Endothelial cell (in vitro differentiated cells): Measurements from ENCODE around the gene MUL1. TPM values are rescaled to one million over a fixed set of nuclear protein-coding genes. Genes with fewer than 3 reads are reported as not detected.

ENCODE experiments used
- DNase-seq: peaks from one replicate; pipeline ENCODE4 v3.0.0; 2021; ENCODE audit warnings: low spot score
- H3K27ac Mint-ChIP-seq: one replicate; pipeline ENCODE4 v1.8.0; 2021; ENCODE audit warnings: mixed read lengths, inconsistent platforms; ENCODE audit not compliant: unreplicated experiment
- H3K27me3 Mint-ChIP-seq: one replicate; pipeline ENCODE4 v1.8.0; 2021; ENCODE audit warnings: mild to moderate bottlenecking, moderate library complexity, mixed read lengths, inconsistent platforms; ENCODE audit not compliant: unreplicated experiment
- H3K36me3 Mint-ChIP-seq: one replicate; pipeline ENCODE4 v1.8.0; 2021; ENCODE audit warnings: mild to moderate bottlenecking, low read depth, mixed read lengths, inconsistent platforms; ENCODE audit not compliant: unreplicated experiment
- H3K4me1 Mint-ChIP-seq: one replicate; pipeline ENCODE4 v1.8.0; 2021; ENCODE audit warnings: mild to moderate bottlenecking, mixed read lengths, inconsistent platforms; ENCODE audit not compliant: unreplicated experiment
- H3K4me3 Mint-ChIP-seq: one replicate; pipeline ENCODE4 v1.8.0; 2021; ENCODE audit warnings: mild to moderate bottlenecking, mixed read lengths, inconsistent platforms; ENCODE audit not compliant: unreplicated experiment
- H3K9me3 Mint-ChIP-seq: one replicate; pipeline ENCODE4 v1.8.0; 2021; ENCODE audit warnings: mixed read lengths, inconsistent platforms; ENCODE audit not compliant: unreplicated experiment
- long read RNA-seq: library from polyadenylated mRNA; unstranded; transcript quantifications from one replicate; pipeline ENCODE4 v2.0.0, GENCODE V29; 2020; ENCODE audit not compliant: unreplicated experiment
- total RNA-seq: library from RNA; stranded (reverse); fragmentation: NEBNext Ultra II Directional; extraction: Animal tissue kit (Norgen Biotek cat#: 25700); gene quantifications from one replicate; pipeline ENCODE4 v1.2.1, GENCODE V29; 2021; ENCODE audit not compliant: unreplicated experiment
- TF ChIP-seq, protein P1 (sequence below): fragments of 200-600 bp; sonication (generic); IDR thresholded peaks from one replicate; pipeline ENCODE4 v1.5.0; 2021; ENCODE audit warnings: antibody characterized with exemption; ENCODE audit not compliant: unreplicated experiment

MUL1 gene
- total RNA-seq: 31.5 TPM
- long read RNA-seq, transcript MUL1-201 (4 exons, 2,438 nt): major isoform, 27 of 28 reads
- long read RNA-seq, partial matches to known transcripts: 0 of 28 reads
- long read RNA-seq, other reads (novel, unspliced or antisense): 1 of 28 reads

GRCh38 chr1:20507564-20508410 is at the start of gene MUL1:
MUL1 (minus strand) TSS chr1:20508151; CDS start chr1:20508024, 127 bp downstream.
- Mint-ChIP-seq H3K4me3 (peak within 1 kb of the TSS; percentile 92), H3K36me3 (peaks cover 5% of the 10 kb centered on the region), H3K4me1 (peaks cover 10% of the 10 kb centered on the region), H3K27ac (peak within 1 kb of the TSS; percentile 67), H3K27me3 (no peaks in the 10 kb centered on the region), H3K9me3 (no peaks in the 10 kb centered on the region)
- TF ChIP-seq, protein P1, sequence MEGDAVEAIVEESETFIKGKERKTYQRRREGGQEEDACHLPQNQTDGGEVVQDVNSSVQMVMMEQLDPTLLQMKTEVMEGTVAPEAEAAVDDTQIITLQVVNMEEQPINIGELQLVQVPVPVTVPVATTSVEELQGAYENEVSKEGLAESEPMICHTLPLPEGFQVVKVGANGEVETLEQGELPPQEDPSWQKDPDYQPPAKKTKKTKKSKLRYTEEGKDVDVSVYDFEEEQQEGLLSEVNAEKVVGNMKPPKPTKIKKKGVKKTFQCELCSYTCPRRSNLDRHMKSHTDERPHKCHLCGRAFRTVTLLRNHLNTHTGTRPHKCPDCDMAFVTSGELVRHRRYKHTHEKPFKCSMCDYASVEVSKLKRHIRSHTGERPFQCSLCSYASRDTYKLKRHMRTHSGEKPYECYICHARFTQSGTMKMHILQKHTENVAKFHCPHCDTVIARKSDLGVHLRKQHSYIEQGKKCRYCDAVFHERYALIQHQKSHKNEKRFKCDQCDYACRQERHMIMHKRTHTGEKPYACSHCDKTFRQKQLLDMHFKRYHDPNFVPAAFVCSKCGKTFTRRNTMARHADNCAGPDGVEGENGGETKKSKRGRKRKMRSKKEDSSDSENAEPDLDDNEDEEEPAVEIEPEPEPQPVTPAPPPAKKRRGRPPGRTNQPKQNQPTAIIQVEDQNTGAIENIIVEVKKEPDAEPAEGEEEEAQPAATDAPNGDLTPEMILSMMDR: no peak
- DNase-seq: peak; percentile 94

DNA sequence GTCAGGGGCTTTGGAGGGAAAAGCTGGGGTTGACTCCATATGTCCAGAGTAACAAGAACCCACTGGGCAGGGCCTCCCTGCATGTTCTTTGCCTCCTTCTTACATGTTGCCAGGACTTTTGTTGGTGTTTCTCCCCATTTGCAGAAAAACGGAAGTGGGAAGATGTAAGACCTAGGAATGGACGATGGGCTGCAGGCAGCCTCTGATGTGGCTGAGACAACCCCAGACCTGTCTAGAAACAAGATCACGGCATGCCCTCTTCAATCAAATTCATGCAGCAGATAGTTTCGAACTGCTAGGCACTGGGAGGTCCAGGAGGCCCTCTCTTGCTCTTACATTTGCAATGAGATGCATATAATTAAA is 47.8 kb upstream of the MUL1 start:
- Mint-ChIP-seq H3K9me3 (no peaks in the 10 kb centered on the region), H3K4me3 (no peak overlapping the region), H3K27ac (no peak overlapping the region), H3K4me1 (peaks cover 3% of the 10 kb centered on the region), H3K36me3 (no peaks in the 10 kb centered on the region), H3K27me3 (peaks cover 13% of the 10 kb centered on the region)
- TF ChIP-seq, protein P1: no peak
- DNase-seq: no peak

- H3K27ac Mint-ChIP-seq: no peak overlapping the region
- no peaks in the 10 kb centered on the region for H3K36me3 Mint-ChIP-seq
- no peak overlapping the region for H3K4me3 Mint-ChIP-seq
- TF ChIP-seq, protein P1: no peak
- no peaks in the 10 kb centered on the region for H3K9me3 Mint-ChIP-seq
- H3K27me3 Mint-ChIP-seq: peaks cover 13% of the 10 kb centered on the region
- no peak for DNase-seq
- H3K4me1 Mint-ChIP-seq: peaks cover 3% of the 10 kb centered on the region
Observed at GRCh38 chr1:20555025-20555757, 47.2 kb upstream of the MUL1 start.

- H3K4me3 Mint-ChIP-seq: peak overlapping the region; percentile 15
- no peaks in the 10 kb centered on the region for H3K9me3 Mint-ChIP-seq
- H3K4me1 Mint-ChIP-seq: peaks cover 3% of the 10 kb centered on the region
- no peaks in the 10 kb centered on the region for H3K36me3 Mint-ChIP-seq
- DNase-seq: peak; percentile 20
- H3K27ac Mint-ChIP-seq: no peak overlapping the region
- peaks cover 15% of the 10 kb centered on the region for H3K27me3 Mint-ChIP-seq
- TF ChIP-seq, protein P1: no peak
Observed at GRCh38 chr1:20552728-20553445, 44.9 kb upstream of the MUL1 start.
